Measurements from ENCODE around the gene VWA8.

The VWA8 gene

DNA sequence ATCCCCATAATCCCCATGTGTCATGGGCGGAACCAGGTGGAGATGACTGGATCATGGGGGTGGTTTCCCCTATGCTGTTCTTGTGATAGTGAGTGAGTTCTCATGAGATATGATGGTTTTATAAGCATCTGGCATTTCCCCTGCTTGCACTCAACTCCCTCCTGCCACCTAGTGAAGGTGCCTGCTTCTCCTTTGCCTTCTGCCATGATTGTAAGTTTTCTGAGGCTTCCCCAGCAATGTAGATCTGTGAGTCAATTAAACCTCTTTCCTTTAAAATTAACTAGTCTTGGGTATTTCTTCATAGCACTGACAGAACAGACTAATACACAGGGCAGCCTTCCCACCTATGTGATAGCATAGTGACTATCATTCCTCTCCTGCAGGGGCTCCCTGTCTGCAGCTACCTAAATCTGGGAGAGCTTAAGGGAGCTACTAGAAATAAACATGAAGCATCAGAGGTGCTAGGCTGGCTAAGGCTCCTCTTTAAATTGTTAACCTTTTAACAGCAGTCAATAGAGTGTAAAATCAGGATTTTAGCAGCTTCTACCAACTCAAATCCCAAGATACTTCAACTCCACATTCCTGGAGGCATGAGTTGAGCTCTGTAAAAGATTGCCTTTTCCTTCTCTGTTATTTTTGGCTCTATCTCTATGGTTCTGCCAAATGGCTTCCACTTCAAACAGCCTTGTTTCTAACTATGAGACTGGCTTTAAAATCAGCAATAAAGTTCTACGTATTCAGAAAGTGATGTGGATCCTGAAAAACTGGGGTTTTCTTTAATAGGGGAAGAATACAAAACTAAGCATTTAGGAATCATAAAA is 112.3 kb downstream of the VWA8 start:
- Histone ChIP-seq H3K9me3 (ENCODE audit: control insufficient read depth, insufficient read depth, low read depth, low read length) (no peaks in the 10 kb centered on the region), H3K4me1 (ENCODE audit: control insufficient read depth, insufficient read depth, low read length) (no peaks in the 10 kb centered on the region), H3K27ac (ENCODE audit: extremely low read depth, low read depth, low read length) (no peak overlapping the region), H3K36me3 (ENCODE audit: control insufficient read depth in 2 of 2, insufficient read depth in 1 of 2, low read length in 2 of 2) (no peaks in the 10 kb centered on the region), H3K4me3 (ENCODE audit: low read depth, low read length) (no peak overlapping the region)
- ChIA-PET CTCF (interaction anchor here (0.7 kb wide), 1 partner anchor 170 kb away, joined by 3 read pairs; no protein-coding TSS in a partner anchor), POLR2A (no interaction called here)
- TF ChIP-seq ZNF626 (tag by site-specific recombination; IDR thresholded peaks at IDR 0.05) (no peak), ZNF549 (tag by site-specific recombination; IDR thresholded peaks at IDR 0.05) (peak; percentile 71), FEZF1 (tag by site-specific recombination; IDR thresholded peaks at IDR 0.05) (peak; percentile 85), RBAK (tag by site-specific recombination; IDR thresholded peaks at IDR 0.05) (no peak), MEIS1 (CRISPR knock-in tag; IDR thresholded peaks at IDR 0.05; ENCODE audit: borderline replicate concordance) (no peak)
- TF ChIP-seq, protein P1, sequence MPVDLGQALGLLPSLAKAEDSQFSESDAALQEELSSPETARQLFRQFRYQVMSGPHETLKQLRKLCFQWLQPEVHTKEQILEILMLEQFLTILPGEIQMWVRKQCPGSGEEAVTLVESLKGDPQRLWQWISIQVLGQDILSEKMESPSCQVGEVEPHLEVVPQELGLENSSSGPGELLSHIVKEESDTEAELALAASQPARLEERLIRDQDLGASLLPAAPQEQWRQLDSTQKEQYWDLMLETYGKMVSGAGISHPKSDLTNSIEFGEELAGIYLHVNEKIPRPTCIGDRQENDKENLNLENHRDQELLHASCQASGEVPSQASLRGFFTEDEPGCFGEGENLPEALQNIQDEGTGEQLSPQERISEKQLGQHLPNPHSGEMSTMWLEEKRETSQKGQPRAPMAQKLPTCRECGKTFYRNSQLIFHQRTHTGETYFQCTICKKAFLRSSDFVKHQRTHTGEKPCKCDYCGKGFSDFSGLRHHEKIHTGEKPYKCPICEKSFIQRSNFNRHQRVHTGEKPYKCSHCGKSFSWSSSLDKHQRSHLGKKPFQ (tag by site-specific recombination; IDR thresholded peaks at IDR 0.05): no peak
- TF ChIP-seq, protein P2, sequence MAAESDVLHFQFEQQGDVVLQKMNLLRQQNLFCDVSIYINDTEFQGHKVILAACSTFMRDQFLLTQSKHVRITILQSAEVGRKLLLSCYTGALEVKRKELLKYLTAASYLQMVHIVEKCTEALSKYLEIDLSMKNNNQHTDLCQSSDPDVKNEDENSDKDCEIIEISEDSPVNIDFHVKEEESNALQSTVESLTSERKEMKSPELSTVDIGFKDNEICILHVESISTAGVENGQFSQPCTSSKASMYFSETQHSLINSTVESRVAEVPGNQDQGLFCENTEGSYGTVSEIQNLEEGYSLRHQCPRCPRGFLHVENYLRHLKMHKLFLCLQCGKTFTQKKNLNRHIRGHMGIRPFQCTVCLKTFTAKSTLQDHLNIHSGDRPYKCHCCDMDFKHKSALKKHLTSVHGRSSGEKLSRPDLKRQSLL (tag by site-specific recombination; IDR thresholded peaks at IDR 0.05): 0 out of 2 replicates have a peak, but pooled peaks have one; percentile 21
- TF ChIP-seq, protein P3, sequence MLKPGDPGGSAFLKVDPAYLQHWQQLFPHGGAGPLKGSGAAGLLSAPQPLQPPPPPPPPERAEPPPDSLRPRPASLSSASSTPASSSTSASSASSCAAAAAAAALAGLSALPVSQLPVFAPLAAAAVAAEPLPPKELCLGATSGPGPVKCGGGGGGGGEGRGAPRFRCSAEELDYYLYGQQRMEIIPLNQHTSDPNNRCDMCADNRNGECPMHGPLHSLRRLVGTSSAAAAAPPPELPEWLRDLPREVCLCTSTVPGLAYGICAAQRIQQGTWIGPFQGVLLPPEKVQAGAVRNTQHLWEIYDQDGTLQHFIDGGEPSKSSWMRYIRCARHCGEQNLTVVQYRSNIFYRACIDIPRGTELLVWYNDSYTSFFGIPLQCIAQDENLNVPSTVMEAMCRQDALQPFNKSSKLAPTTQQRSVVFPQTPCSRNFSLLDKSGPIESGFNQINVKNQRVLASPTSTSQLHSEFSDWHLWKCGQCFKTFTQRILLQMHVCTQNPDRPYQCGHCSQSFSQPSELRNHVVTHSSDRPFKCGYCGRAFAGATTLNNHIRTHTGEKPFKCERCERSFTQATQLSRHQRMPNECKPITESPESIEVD (tag by site-specific recombination; IDR thresholded peaks at IDR 0.05): peak; percentile 50; the same call in 1 of the 2 replicates
- TF ChIP-seq, protein P4, sequence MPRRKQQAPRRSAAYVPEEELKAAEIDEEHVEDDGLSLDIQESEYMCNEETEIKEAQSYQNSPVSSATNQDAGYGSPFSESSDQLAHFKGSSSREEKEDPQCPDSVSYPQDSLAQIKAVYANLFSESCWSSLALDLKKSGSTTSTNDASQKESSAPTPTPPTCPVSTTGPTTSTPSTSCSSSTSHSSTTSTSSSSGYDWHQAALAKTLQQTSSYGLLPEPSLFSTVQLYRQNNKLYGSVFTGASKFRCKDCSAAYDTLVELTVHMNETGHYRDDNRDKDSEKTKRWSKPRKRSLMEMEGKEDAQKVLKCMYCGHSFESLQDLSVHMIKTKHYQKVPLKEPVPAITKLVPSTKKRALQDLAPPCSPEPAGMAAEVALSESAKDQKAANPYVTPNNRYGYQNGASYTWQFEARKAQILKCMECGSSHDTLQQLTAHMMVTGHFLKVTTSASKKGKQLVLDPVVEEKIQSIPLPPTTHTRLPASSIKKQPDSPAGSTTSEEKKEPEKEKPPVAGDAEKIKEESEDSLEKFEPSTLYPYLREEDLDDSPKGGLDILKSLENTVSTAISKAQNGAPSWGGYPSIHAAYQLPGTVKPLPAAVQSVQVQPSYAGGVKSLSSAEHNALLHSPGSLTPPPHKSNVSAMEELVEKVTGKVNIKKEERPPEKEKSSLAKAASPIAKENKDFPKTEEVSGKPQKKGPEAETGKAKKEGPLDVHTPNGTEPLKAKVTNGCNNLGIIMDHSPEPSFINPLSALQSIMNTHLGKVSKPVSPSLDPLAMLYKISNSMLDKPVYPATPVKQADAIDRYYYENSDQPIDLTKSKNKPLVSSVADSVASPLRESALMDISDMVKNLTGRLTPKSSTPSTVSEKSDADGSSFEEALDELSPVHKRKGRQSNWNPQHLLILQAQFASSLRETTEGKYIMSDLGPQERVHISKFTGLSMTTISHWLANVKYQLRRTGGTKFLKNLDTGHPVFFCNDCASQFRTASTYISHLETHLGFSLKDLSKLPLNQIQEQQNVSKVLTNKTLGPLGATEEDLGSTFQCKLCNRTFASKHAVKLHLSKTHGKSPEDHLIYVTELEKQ (tag by site-specific recombination; IDR thresholded peaks at IDR 0.05; ENCODE audit: borderline replicate concordance): no peak

DNA sequence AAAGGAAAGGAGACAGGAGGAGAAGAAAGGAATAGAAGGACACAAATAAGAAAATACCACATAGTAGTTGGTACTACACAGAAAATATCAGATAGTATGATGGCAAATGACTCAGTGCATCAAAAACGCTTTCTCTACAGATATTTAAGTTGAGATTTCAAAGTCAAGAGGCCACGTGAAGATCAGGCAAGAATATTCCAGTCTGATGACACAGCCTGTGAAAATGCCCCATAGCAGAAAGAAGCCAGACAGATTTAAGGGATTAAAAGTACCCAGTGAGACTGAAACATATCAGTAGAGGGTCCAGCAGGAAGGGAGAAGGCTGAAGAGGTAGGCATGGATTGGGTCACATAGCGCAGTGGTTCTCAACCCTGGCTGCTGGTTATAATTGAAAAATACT is 113.7 kb downstream of the VWA8 start:
- Histone ChIP-seq H3K36me3 (ENCODE audit: control insufficient read depth in 2 of 2, insufficient read depth in 1 of 2, low read length in 2 of 2) (no peaks in the 10 kb centered on the region), H3K4me1 (ENCODE audit: control insufficient read depth, insufficient read depth, low read length) (no peaks in the 10 kb centered on the region), H3K4me3 (ENCODE audit: low read depth, low read length) (no peak overlapping the region), H3K27ac (ENCODE audit: extremely low read depth, low read depth, low read length) (no peak overlapping the region), H3K9me3 (ENCODE audit: control insufficient read depth, insufficient read depth, low read depth, low read length) (no peaks in the 10 kb centered on the region)
- TF ChIP-seq, protein P5, sequence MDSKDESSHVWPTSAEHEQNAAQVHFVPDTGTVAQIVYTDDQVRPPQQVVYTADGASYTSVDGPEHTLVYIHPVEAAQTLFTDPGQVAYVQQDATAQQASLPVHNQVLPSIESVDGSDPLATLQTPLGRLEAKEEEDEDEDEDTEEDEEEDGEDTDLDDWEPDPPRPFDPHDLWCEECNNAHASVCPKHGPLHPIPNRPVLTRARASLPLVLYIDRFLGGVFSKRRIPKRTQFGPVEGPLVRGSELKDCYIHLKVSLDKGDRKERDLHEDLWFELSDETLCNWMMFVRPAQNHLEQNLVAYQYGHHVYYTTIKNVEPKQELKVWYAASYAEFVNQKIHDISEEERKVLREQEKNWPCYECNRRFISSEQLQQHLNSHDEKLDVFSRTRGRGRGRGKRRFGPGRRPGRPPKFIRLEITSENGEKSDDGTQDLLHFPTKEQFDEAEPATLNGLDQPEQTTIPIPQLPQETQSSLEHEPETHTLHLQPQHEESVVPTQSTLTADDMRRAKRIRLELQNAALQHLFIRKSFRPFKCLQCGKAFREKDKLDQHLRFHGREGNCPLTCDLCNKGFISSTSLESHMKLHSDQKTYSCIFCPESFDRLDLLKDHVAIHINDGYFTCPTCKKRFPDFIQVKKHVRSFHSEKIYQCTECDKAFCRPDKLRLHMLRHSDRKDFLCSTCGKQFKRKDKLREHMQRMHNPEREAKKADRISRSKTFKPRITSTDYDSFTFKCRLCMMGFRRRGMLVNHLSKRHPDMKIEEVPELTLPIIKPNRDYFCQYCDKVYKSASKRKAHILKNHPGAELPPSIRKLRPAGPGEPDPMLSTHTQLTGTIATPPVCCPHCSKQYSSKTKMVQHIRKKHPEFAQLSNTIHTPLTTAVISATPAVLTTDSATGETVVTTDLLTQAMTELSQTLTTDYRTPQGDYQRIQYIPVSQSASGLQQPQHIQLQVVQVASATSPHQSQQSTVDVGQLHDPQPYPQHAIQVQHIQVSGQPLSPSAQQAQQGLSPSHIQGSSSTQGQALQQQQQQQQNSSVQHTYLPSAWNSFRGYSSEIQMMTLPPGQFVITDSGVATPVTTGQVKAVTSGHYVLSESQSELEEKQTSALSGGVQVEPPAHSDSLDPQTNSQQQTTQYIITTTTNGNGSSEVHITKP (tag by site-specific recombination; IDR thresholded peaks at IDR 0.05): no peak
- TF ChIP-seq ZNF473 (tag by site-specific recombination; IDR thresholded peaks at IDR 0.05) (no peak), ZBTB8A (tag by site-specific recombination; IDR thresholded peaks at IDR 0.05) (no peak), ZNF174 (tag by site-specific recombination; IDR thresholded peaks at IDR 0.05) (no peak), ZNF341 (tag by site-specific recombination; IDR thresholded peaks at IDR 0.05; ENCODE audit: low read depth) (no peak), ZNF843 (tag by site-specific recombination; IDR thresholded peaks at IDR 0.05) (no peak), ZNF214 (tag by site-specific recombination; IDR thresholded peaks at IDR 0.05; ENCODE audit: borderline replicate concordance) (no peak)
- TF ChIP-seq, protein P6, sequence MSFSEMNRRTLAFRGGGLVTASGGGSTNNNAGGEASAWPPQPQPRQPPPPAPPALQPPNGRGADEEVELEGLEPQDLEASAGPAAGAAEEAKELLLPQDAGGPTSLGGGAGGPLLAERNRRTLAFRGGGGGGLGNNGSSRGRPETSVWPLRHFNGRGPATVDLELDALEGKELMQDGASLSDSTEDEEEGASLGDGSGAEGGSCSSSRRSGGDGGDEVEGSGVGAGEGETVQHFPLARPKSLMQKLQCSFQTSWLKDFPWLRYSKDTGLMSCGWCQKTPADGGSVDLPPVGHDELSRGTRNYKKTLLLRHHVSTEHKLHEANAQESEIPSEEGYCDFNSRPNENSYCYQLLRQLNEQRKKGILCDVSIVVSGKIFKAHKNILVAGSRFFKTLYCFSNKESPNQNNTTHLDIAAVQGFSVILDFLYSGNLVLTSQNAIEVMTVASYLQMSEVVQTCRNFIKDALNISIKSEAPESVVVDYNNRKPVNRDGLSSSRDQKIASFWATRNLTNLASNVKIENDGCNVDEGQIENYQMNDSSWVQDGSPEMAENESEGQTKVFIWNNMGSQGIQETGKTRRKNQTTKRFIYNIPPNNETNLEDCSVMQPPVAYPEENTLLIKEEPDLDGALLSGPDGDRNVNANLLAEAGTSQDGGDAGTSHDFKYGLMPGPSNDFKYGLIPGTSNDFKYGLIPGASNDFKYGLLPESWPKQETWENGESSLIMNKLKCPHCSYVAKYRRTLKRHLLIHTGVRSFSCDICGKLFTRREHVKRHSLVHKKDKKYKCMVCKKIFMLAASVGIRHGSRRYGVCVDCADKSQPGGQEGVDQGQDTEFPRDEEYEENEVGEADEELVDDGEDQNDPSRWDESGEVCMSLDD (tag by site-specific recombination; IDR thresholded peaks at IDR 0.05): no peak
- POLR2A ChIA-PET: no interaction called here
- CTCF ChIA-PET: no interaction called here
